NCI-H446 (cell line): Measurements from ENCODE around the gene TNFRSF18.
"Not testable (repeated sequence)": the region's sequence is repeated elsewhere in the genome, so short reads cannot be mapped to it uniquely, and the experiment has no call there.

Experiments used
- DNase-seq, 2 experiments: peaks; one replicate each; lab custom pipeline; 2025; lab: John Stamatoyannopoulos, UW

TNFRSF18 gene

DNA sequence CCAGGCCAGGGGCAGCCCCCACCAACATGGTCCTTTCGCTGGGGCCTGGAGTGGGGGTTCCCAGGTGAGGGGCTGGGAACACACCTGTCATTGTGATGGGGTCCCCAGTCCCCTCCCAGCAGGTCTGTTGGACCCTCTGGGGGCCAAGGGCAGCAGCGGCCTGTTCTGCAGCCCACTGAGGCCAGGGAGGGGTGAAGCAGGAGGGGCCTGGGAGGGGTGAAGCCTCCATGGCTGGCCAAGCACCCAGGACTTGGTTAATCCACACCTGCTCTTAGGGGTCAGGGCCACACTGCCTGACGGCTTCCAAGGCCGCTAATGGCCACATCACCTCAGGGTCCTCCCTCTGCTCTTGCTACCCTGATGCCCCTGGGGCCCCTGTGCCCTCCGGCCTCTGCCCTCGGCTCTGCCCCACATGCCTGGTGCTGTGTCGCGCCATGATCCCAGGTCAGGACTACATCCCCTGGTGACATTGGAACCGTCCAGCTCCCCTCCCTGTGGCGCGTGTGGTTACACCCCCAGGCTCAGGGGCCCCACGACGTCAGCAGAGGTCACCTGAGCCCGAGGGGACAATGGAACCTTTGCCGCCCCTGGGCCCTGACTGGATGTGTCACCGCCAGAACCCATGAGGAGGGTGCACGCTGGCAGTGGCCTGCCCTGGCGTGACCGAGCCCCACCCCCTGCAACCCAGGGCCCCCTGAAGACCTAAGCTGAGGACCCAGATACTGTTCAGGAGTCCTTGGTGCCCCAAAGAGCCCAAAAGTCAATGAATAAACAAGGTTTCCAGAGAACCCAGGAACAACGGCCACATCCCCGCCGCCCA is 7.0 kb downstream of the TNFRSF18 start:
- no peak for DNase-seq

DNA sequence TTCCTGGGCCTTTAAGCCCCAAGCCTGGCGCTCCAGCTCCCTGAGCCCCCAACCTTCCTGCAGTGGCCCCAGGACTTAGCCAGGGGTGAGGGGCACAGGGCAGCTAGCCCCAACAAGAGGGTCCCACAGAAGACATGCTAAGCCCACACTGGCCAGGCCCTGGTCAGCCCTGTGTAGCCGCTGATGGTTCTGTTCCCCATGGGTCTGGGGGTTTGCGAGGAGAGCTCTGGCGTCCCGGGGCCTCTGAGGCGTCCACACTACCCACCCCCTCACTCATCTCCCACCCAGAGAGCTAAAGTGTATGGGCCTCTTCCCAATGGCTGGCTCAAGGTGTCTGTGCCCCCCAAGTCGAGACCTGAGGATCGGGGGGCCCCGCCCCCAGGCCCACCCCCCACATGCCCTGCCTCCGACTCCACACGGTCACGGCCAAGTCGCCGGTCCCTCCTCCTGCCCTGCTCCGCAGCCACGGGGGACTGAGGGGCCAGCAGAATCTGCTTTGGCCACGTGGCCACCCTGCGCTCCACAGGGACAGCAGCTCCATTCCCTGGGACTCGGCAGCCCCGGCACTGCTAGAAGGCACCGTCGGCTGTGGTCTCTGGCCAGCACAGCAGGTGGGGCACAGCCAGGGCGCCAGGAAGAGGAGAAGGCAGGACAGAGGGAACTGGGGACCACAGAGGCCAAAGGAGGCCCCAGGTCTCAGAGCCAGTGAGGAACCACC is 7.8 kb downstream of the TNFRSF18 start:
- DNase-seq, result no peak

DNA sequence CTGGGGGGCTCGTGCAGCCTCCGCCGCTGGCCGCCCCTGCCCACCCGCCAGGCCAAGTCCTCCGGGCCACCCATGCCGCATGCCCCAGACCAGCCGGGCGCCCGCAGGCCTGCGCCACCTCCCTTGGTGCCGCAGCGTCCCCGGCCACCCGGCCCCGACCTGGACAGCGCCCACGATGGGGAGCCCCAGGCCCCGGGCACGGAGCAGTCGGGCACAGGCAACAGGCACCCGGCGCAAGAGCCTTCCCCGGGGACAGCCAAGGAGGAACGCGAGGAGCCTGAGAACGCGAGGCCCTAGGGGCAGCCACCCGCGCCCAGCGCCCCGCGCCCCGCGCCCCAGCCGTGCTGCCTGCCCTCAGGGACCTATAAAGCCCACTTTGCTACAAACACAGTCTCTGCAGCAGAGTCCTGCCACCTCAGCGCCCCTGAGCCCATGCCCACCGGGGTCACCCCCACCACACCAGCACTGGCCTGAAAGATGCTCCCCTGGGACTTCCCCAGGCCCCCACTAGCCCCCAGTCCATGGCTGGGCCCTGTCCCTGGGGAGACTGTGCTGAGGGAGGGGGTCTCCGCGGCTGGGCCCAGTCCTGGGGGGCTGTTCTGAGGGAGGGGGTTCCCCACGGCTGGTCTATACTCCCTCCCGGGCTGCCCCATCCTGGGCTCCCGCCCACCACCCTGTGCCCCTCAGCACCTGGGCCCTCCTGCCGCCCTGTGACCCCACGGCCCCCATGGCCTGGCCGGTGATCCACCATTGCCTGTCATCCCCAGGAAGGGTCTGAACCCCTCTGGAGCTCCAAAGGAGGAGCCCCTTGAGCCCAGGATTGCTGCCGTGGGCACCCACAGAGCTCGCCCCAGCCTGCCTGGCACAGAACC is 8.6 kb downstream of the TNFRSF18 start:
- DNase-seq, result no peak

DNA sequence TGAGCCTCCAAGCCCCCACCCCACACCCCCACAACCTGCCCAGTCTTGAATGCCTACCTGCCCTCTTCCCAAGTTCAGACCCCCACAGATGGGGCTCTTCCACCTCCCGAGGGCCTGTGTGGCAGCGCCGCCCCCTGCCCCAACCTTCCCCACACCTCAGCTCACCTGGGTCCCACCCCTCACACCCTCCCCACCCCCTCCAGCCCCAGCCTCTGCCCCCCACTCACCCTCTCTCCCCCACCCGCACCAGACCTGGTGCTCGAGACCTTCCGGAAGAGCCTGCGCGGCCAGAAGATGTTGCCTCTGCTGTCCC is 9.2 kb downstream of the TNFRSF18 start:
- no peak for DNase-seq

DNA sequence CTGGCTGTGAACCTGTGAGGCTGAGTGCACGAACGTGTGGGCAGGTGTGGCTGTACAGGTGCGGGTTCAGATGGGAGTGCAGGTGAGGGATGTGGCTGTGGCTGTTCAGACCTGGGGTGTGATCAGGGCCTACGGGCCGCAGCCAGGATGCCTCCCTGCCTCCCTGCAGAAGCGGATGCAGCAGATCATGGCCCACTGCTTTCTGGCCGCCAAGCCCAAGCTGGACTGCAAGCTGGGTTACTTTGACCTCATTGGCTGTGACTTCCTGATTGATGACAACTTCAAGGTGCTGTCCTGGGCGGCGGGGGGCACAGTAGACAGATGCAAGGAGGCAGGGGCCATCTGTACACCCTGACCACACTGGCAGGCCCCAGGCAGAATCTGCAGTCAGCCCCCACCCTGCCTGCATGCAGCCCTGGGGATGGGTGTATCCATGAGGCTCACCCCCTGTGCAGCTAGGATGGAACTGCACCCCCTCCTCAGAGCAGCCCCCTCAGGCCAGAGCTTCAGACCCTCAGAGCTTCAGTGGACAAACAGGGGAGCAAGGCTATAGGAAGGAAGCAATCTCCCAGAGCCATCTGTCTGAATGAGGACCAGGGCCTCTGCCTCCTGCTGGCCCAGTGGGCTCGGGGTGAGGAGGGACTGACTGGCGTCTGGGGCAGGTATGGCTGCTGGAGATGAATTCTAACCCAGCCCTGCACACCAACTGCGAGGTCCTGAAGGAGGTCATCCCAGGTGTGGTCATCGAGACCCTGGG is 9.8 kb downstream of the TNFRSF18 start:
- no peak for DNase-seq

DNA sequence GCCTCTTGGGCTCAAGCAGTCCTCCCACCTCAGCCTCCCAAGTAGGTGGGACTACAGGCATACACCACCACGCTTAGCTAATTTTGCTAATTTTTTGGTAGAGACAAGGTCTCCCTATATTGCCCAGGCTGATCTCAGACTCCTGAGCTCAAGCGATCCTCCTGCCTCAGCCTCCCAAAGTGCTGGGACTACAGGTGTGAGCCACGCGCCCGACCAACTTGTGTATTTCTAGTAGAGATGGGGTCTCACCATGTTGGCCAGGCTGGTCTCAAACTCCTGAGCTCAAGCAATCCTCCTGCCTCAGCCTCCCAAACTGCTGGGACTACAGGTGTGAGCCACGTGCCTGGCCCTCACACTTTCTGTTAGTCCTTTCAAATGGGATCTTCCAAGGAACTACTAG is 10.7 kb downstream of the TNFRSF18 start:
- not testable (repeated sequence) for DNase-seq

DNA sequence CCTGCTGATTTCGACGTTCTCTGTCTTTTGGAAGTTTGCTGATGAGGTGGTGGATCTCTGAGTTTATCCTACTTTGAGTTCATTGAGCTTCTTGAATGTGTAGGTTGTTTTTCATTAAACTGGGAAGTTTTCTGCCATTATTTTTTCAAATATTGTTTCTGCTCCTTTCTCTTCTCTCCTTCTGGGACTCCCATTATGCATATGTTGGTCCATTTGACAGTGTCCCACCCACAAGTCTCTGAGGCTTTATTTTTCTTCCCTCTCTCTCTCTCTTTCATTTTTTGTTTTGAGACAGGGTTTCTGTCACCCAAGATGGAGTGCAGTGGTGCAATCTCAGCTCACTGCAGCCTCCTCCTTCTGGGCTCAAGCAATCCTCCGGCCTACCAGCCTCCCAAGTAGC is 11.7 kb downstream of the TNFRSF18 start:
- DNase-seq, result no peak

DNA sequence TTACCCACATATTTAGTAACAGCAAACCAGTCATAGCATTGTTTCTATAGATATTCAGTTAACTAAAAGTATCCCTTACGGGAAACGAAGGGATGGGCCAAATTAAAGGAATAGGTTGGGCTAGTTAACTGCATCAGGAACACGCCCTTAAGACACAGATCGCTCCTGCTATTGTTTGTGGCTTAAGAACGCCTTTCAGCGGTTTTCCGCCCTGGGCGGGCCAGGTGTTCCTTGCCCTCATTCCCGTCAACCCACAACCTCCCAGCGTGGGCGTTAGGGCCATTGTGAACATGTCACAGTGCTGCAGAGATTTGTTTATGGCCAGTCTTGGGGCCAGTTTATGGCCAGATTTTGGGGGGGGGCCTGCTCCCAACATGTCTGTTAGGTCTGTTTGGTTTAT is 14.7 kb downstream of the TNFRSF18 start:
- no peak for DNase-seq

DNA sequence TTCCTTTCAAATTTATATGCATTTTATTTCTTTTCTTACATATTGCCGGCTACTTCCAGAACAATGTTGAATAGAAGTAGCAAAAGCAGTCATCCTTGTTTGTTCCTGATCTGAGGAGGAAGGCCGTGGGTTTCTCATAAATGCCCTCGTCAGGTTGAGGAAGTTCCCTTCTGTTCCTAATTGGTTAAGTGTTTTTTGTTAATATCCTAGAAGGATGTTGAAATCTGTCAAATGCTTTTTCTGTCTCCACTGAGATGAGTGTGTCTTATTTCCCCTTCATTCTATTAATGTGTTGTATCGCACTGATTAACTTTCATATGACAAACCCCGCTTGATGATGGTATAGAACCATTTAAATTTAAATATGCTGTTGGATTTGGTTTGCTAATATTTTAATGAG is 17.3 kb downstream of the TNFRSF18 start:
- DNase-seq, result no peak

DNA sequence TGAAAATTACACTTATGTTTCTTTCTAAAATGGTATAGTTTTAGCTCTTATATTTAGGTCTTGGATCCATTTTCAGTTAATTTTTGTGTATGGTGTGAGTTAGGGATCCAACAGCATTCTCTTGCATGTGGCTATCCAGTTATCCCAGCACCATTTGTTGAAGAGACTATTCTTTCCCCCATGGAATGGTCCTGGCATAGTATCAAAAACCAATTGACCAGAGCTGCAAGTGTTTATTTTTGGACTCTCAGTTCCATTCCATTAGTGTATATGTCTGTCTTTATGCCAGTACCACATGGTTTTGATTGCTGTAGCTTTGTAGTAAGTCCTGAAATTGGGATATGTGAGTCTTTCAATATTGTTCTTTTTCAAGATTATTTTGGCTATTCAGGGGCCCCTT is 18.5 kb downstream of the TNFRSF18 start:
- no peak for DNase-seq

DNA sequence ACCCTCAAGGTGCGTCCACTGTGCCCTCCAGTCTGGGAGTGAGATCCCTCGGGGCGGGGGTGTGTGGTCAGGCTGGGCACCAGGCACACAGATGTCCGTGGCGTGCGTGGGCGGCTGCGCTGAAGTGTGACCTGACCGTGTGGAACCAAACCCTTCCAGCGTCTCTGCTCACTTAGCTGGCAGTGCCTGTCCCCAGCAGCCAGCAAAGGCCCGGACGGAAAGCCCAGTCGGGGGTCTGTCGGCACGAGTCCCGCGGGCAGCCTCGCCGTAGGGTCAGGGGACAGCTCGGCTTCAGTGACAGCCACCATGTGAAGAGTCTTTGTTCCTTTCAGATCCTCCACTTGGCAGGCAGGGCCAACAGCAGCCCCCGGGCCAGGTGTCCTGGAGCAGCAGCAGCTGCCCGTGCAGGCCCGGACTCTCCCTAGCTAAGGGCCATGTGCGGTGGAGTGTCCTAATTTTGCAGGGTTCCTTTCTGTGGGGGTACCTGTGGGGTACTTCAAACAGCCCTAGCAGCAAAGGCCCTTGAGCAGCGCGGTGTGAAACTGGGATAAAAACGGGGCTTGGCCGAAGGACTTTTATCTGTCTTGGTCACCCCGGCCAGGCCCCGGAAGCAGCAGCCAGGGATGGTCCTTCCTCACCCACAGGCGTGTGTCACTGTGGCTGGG is 21.2 kb downstream of the TNFRSF18 start:
- DNase-seq, result no peak

DNA sequence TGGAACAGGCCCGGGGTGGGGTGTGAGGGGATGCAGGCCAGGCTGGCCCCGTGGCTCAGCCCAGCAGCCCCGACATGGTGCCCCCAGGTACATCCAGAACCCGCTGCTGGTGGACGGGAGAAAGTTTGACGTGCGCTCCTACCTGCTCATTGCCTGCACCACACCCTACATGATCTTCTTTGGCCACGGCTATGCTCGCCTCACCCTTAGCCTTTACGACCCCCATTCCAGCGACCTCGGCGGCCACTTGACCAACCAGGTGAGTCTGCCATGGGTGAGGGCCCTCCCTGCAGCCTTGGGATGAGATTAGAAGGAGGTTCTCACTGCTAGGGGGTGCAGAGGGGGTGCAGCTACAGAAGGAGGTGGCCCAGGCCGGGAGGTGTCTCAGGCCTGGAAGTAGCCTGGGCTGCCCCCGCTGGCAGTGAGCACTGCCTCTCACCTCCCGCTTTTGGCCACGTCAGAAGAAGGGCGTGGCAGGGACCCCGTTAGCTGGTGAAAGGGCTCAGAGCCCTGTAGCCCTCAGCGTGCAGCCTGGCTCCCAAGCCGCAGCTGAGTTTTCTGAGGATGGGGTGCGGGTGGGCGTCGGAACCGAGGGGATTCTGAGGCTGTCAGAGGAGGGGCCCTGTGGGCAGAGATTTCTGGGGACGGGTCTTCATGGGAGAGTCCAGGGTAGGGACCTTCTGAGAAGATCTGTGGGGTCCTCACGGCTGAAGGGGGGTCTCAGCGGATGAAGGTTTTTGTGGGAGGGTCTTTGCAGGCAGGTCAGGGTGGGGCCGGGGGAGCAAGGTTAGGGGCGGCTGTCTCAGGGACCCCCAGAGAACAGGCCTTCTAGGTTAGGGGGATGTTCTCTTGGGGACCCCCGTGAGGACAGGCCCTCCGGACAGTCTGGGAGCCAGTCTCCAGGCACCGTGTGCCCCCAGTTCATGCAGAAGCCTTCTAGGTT is 22.3 kb downstream of the TNFRSF18 start:
- DNase-seq, result no peak

DNA sequence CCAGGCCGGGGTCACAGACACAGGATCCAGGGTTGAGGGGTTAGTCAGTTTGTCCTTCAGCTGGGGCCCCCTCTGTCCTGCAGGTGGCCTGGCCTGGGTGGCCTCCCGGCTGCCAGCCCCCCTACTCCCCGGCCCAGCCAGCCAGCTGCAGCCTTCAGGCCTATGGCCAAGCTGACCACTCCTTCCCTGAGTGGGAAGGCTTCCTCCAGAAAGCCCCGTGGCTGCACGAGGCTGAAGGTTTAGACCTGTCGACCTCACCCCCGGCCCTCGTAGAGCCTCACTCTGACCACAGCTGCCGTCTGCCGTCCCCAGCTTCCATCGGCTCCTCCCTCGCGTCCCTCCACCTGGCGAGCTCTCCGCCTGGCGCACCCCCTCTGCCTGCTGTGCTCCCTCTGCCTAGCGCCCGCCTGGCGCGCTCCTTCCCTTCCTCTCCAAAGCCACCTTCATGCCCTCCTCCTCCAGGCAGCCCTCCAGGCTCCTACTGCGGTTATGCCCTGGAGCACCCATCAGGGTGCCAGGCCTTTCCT is 23.1 kb downstream of the TNFRSF18 start:
- no peak for DNase-seq

DNA sequence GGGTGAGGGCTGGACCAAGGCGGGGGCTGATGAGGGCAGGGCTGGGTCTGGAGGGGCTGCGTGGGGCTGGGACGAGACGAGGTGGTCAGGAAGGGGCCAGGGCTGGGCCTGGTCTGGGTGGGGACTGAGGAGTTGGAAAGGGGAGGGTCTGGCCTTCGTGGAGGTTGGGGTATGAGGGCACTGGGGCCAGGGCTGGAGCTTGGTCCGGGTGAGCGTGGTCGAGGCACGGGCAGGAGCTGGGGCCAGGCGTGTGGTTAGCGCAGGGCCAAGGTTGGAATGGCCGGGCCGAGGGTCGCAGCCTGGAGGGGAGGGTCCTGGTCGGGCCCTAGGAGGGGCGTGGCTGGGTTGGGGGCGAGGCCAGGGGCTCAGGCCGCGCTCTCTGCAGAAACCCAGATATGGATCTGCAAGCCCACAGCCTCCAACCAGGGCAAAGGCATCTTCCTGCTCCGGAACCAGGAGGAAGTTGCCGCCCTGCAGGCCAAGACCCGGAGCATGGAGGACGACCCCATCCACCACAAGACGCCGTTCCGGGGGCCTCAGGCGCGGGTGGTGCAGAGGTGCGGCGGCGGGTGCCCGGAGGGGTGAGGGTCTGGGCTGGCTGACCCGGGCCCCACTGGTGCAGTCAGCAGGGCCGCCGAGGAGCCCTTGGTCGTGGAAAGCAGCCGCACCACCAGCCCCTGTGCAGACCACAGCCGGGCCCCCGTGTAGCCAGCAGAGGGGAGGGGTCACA is 23.7 kb downstream of the TNFRSF18 start:
- no peak for DNase-seq

DNA sequence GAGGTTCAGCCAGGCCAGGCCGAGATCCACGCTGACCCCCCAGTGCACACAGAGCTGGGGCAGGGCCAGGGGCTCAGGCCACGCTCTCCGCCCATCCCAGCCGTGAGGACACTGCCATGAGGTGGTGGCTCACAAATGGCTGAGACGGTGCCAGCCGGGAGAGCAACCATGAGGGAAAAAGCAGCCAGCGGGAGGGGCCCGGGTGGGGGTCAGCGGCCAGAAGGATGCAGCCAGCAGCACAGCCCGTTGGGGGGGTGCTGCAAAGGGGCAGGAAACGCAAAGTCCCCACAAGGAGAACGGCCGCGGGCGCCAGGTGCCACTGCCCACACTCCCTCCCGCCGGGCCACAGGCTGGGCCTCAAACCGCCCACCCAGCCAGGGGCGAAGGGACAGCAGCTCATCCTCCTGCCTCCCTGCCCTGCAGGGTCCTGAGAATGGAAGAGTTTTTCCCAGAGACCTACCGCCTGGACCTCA is 24.4 kb downstream of the TNFRSF18 start:
- no peak for DNase-seq

DNA sequence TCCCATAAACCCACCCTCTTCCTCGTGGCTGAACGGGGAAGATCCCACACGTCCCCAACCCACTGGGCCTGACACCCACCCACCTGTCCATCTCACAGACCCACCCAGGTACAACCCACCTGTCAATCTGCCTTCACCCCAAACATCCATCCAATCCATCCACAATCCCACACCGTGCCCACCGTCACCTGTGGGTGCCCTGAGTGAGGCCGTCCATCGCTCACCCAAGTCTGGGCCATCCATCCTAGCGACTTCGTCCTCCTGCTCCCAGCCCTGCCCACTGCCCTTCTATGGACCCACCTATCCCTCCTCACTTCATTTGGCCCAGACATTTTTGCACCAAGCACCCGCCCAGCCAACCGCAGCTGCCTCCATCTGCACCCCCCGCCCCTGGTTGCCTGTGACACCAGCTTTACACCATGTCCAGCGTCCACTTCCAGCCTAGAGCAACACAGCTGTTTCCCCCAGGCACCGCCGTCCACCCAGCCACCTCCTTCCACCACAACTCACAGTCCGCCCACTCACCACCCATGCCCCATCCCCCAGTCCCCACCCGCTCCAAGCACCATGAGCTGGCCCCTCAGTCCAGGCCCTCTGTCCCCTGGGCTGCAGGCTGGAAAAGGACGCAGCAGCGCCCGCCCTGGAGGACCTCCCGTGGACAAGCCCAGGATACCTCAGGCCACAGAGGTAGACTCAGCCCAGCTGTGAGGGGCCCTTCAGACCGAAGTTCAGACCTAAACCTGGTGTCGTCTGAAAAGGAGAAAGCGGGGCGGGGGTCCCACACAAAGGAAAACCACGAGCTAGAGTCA is 25.1 kb downstream of the TNFRSF18 start:
- no peak for DNase-seq

DNA sequence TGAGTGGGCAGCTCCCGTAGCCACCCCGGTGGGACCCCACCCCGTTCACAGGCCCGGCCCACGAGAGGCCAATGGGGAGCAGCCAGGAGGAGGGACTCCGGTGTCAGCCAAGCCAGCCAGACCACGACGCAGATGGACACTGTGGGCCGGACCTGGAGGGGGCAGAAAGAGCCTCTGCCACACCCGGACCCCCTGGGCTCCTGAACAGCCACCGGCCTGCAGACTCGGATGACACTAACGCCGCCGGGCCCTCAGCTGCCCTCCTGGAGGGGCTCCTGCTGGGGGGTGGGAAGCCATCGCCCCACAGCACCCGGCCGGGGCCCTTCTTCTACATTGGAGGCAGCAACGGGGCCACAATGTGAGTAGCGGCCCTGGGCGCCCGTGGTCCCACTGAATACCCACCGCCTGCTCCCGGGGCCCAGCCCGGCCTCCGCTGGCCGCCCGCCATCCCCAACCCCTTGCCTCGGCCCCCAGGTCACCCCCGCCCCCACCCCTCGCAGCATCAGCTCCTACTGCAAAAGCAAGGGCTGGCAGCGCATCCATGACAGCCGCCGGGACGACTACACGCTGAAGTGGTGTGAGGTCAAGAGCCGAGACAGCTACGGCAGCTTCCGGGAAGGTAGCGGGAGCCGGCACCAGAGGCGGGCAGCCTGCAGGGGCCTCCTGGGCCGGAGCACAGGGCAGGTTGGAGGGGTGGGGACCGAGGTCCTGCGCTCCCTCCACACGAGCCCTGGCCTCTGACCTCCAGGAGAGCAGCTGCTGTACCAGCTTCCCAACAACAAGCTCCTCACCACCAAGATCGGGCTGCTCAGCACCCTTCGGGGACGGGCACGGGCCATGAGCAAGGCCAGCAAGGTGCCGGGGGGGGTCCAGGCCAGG is 26.2 kb downstream of the TNFRSF18 start:
- no peak for DNase-seq
